GM23338 (cell line): Measurements from ENCODE around the gene BCL2A1.

Experiments used
- CREB1 ChIP-seq: fragments of 250-450 bp; sonication (Bioruptor Pico); IDR thresholded peaks from 2 replicates; pipeline ENCODE4 v1.5.0; 2020; ENCODE audit warnings: low read depth, mild to moderate bottlenecking, moderate library complexity
- EZH2 ChIP-seq: fragments of 200-600 bp; sonication (generic); IDR thresholded peaks from one replicate; pipeline ENCODE4 v1.8.0; 2017; ENCODE audit warnings: antibody characterized with exemption, mild to moderate bottlenecking, low read depth; ENCODE audit not compliant: unreplicated experiment
- JUNB ChIP-seq: IDR thresholded peaks from one replicate; pipeline ENCODE4 v1.6.1; 2016; ENCODE audit warnings: antibody characterized with exemption; ENCODE audit not compliant: unreplicated experiment
- POLR2AphosphoS5 ChIP-seq: IDR thresholded peaks from 2 replicates; pipeline ENCODE4 v1.6.1; 2016; ENCODE audit warnings: antibody characterized with exemption, low read depth
- REST ChIP-seq: IDR thresholded peaks from one replicate; pipeline ENCODE4 v1.6.1; 2018; ENCODE audit warnings: antibody characterized with exemption; ENCODE audit not compliant: unreplicated experiment
- STAT1 ChIP-seq: IDR thresholded peaks from one replicate; pipeline ENCODE4 v1.6.1; 2016; ENCODE audit warnings: antibody characterized with exemption; ENCODE audit not compliant: unreplicated experiment
- ZNF331 ChIP-seq: fragments of 250-450 bp; sonication (Bioruptor Pico); IDR thresholded peaks from 2 replicates; pipeline ENCODE4 v1.5.0; 2020; ENCODE audit warnings: low read depth, mild to moderate bottlenecking, moderate library complexity
- ZNF462 ChIP-seq: fragments of 250-450 bp; sonication (Bioruptor Pico); IDR thresholded peaks from 2 replicates; pipeline ENCODE4 v1.5.0; 2020; ENCODE audit warnings: mild to moderate bottlenecking, moderate library complexity
- TF ChIP-seq, protein P1 (sequence below), 2 experiments: fragments of 200-600 bp in 1 of 2; sonication (generic) in 1 of 2; conservative IDR thresholded peaks; 2 replicates each; pipeline versions ENCODE4 v1.5.1 to v1.6.1; 2016 to 2017; ENCODE audit warnings: antibody characterized with exemption in 2 of 2, low read depth in 2 of 2, mild to moderate bottlenecking in 2 of 2, moderate library complexity in 1 of 2

DNA sequence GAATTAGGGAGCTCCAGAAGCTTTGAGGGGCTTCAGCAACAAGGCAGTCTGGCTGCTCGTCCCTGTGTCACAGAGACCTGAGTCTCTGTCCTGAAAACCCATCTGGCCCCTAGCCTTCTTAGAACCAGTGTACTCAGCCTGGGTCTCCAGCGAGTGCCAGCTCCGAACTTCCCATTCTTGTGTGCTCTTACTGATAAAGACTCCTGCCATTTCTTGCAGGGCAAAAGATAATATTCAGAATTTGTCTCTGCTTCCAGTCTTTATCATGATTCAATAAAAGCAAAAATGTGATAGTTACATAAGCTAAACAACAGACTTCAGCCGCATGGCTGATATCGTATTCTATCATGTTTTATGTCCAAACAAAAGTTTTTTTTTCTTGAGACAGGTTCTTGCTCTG, 36.0 kb upstream of the BCL2A1 start:
- TF ChIP-seq, protein P1, sequence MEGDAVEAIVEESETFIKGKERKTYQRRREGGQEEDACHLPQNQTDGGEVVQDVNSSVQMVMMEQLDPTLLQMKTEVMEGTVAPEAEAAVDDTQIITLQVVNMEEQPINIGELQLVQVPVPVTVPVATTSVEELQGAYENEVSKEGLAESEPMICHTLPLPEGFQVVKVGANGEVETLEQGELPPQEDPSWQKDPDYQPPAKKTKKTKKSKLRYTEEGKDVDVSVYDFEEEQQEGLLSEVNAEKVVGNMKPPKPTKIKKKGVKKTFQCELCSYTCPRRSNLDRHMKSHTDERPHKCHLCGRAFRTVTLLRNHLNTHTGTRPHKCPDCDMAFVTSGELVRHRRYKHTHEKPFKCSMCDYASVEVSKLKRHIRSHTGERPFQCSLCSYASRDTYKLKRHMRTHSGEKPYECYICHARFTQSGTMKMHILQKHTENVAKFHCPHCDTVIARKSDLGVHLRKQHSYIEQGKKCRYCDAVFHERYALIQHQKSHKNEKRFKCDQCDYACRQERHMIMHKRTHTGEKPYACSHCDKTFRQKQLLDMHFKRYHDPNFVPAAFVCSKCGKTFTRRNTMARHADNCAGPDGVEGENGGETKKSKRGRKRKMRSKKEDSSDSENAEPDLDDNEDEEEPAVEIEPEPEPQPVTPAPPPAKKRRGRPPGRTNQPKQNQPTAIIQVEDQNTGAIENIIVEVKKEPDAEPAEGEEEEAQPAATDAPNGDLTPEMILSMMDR (conservative IDR thresholded peaks at IDR 0.05; ENCODE audit: low read depth in 2 of 2), result no peak
- TF ChIP-seq POLR2AphosphoS5 (no peak), ZNF331 (no peak), REST (no peak), EZH2 (no peak), CREB1 (CRISPR knock-in tag) (no peak), JUNB (no peak), STAT1 (no peak), ZNF462 (CRISPR knock-in tag) (no peak)
